Astrocyte (in vitro differentiated cells and primary cell): ENCODE data around the gene ATP5F1D. TPM values are rescaled to one million over a fixed set of nuclear protein-coding genes. Genes with fewer than 3 reads are reported as not detected.

Source experiments
- DNase-seq: peaks from one replicate; pipeline ENCODE4 v3.0.0-alpha.2; 2010; ENCODE audit warnings: low read depth
- FAIRE-seq: peaks from 2 replicates; lab custom pipeline; 2011; peaks lifted over from hg19 to GRCh38; lab: Jason Lieb, UNC
- H2AFZ ChIP-seq: 2 replicates; pipeline ENCODE4 v1.6.0; 2012; ENCODE audit warnings: low read depth, low read length, inconsistent platforms
- H3K27ac ChIP-seq: 2 replicates; pipeline ENCODE4 v1.5.1; 2011; ENCODE audit warnings: low read depth, low read length, inconsistent platforms
- H3K27me3 ChIP-seq: 2 replicates; pipeline ENCODE4 v1.6.0; 2011; ENCODE audit warnings: low read length, inconsistent platforms; ENCODE audit not compliant: insufficient read depth
- H3K36me3 ChIP-seq: 2 replicates; pipeline ENCODE4 v1.5.1; 2011; ENCODE audit warnings: low read length, inconsistent platforms; ENCODE audit not compliant: insufficient read depth
- H3K4me1 ChIP-seq: 2 replicates; pipeline ENCODE4 v1.5.1; 2011; ENCODE audit warnings: low read length, inconsistent platforms; ENCODE audit not compliant: insufficient read depth
- H3K4me2 ChIP-seq: 2 replicates; pipeline ENCODE4 v1.6.0; 2012; ENCODE audit warnings: low read length, inconsistent platforms
- H3K4me3 ChIP-seq: 2 replicates; pipeline ENCODE4 v1.5.1; 2011; ENCODE audit warnings: low read depth, mild to moderate bottlenecking, low read length, inconsistent platforms; ENCODE audit not compliant: insufficient read depth
- H3K79me2 ChIP-seq: 2 replicates; pipeline ENCODE4 v1.6.0; 2012; ENCODE audit warnings: mild to moderate bottlenecking, low read length, inconsistent platforms; ENCODE audit not compliant: insufficient read depth
- H3K9ac ChIP-seq: 2 replicates; pipeline ENCODE4 v1.6.0; 2012; ENCODE audit warnings: mild to moderate bottlenecking, low read length, inconsistent platforms
- H3K9me3 ChIP-seq: 2 replicates; pipeline ENCODE4 v1.5.1; 2012; ENCODE audit warnings: low read depth, mild to moderate bottlenecking, low read length, inconsistent platforms; ENCODE audit not compliant: insufficient read depth
- H4K20me1 ChIP-seq: 2 replicates; pipeline ENCODE4 v1.6.0; 2012; ENCODE audit warnings: low read length, inconsistent platforms; ENCODE audit not compliant: insufficient read depth
- H3K27ac Mint-ChIP-seq: one replicate; pipeline ENCODE4 v1.8.0; 2021; ENCODE audit warnings: mild to moderate bottlenecking, mixed read lengths; ENCODE audit not compliant: unreplicated experiment
- H3K27me3 Mint-ChIP-seq: one replicate; pipeline ENCODE4 v1.8.0; 2021; ENCODE audit warnings: low read depth, mixed read lengths; ENCODE audit not compliant: unreplicated experiment
- H3K36me3 Mint-ChIP-seq: one replicate; pipeline ENCODE4 v1.8.0; 2021; ENCODE audit warnings: low read depth, mixed read lengths; ENCODE audit not compliant: unreplicated experiment
- H3K4me1 Mint-ChIP-seq: one replicate; pipeline ENCODE4 v1.8.0; 2021; ENCODE audit warnings: low read depth, mixed read lengths; ENCODE audit not compliant: unreplicated experiment
- H3K4me3 Mint-ChIP-seq: one replicate; pipeline ENCODE4 v1.8.0; 2021; ENCODE audit warnings: mild to moderate bottlenecking, moderate library complexity, mixed read lengths; ENCODE audit not compliant: unreplicated experiment
- H3K9me3 Mint-ChIP-seq: one replicate; pipeline ENCODE4 v1.8.0; 2021; ENCODE audit warnings: mild to moderate bottlenecking, mixed read lengths; ENCODE audit not compliant: unreplicated experiment
- EZH2 ChIP-seq: IDR thresholded peaks from 2 replicates; pipeline ENCODE4 v1.6.1; 2012; ENCODE audit warnings: mild to moderate bottlenecking, low read length, inconsistent platforms; ENCODE audit not compliant: insufficient read depth
- total RNA-seq: library from RNA; stranded (reverse); gene quantifications from 2 replicates; pipeline ENCODE4 v1.2.1, GENCODE V29; 2021
- TF ChIP-seq, protein P1 (sequence below): IDR thresholded peaks from 2 replicates; pipeline ENCODE4 v1.5.1; 2011; ENCODE audit warnings: low read depth, mild to moderate bottlenecking, inconsistent platforms, low read length, moderate library complexity; ENCODE audit not compliant: insufficient read depth

Gene ATP5F1D
- total RNA-seq, 1 donor from 2014 or later, result 154 TPM

DNA sequence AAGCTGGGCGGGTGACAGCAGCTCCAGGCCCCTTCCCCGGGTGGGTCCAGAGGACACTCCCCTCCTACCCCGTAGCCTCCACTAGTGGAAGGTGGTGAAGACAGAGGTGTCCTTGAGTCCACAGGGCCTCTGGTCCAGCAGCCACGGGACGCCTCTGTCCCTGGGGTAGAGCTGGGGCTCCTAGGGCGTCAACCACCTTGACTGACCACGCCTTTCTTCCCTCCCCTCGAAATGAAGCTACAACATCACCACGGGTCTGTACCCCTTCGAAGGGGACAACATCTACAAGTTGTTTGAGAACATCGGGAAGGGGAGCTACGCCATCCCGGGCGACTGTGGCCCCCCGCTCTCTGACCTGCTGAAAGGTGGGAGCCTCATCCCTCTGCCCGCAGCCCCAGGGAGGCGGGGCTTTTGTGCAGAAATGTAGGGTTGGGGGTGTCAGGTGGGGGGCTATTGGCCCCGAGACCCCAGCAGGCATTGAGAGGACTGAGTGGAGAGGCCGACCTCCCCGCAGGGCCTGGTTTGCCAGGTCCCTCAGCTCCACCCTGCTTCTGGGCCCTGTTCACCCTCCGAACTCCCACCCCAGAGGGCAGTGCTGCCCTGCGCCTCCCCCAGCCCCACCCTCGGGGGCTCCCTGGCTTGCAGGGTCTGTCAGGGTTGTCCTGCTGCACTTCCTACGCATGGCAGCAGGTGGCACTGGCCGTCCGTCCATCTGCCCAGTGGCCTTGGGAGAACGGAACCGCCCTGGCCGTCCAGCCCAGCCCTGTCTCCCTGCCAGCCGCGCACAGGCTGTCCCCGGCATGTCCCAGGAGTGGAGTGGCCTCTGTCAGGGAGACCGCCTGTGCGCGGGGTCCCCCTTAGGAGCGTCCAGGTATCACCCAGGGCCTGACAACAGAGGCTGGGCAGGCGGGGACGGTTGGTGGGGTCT is 20.3 kb upstream of the ATP5F1D start:
- H3K27ac Mint-ChIP-seq, result no peak overlapping the region
- H3K9me3 Mint-ChIP-seq, result no peaks in the 10 kb centered on the region
- peaks cover 3% of the 10 kb centered on the region for H3K4me1 Mint-ChIP-seq
- H3K27me3 ChIP-seq, result no peaks in the 10 kb centered on the region
- TF ChIP-seq EZH2, result no peak
- TF ChIP-seq, protein P1, sequence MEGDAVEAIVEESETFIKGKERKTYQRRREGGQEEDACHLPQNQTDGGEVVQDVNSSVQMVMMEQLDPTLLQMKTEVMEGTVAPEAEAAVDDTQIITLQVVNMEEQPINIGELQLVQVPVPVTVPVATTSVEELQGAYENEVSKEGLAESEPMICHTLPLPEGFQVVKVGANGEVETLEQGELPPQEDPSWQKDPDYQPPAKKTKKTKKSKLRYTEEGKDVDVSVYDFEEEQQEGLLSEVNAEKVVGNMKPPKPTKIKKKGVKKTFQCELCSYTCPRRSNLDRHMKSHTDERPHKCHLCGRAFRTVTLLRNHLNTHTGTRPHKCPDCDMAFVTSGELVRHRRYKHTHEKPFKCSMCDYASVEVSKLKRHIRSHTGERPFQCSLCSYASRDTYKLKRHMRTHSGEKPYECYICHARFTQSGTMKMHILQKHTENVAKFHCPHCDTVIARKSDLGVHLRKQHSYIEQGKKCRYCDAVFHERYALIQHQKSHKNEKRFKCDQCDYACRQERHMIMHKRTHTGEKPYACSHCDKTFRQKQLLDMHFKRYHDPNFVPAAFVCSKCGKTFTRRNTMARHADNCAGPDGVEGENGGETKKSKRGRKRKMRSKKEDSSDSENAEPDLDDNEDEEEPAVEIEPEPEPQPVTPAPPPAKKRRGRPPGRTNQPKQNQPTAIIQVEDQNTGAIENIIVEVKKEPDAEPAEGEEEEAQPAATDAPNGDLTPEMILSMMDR, result peak; percentile 40
- no peak overlapping the region for H3K4me2 ChIP-seq
- no peak overlapping the region for H3K9ac ChIP-seq
- H3K4me3 Mint-ChIP-seq, result no peak overlapping the region
- H3K4me1 ChIP-seq, result peaks cover 8% of the 10 kb centered on the region
- H3K36me3 ChIP-seq, result no peaks in the 10 kb centered on the region
- no peaks in the 10 kb centered on the region for H3K36me3 Mint-ChIP-seq
- FAIRE-seq, result no peak
- no peak overlapping the region for H3K27ac ChIP-seq
- H3K79me2 ChIP-seq, result peaks cover 41% of the 10 kb centered on the region
- H3K9me3 ChIP-seq, result no peaks in the 10 kb centered on the region
- DNase-seq, result no peak
- no peak overlapping the region for H3K4me3 ChIP-seq
- H4K20me1 ChIP-seq, result peaks cover 87% of the 10 kb centered on the region
- no peaks in the 10 kb centered on the region for H3K27me3 Mint-ChIP-seq
- H2AFZ ChIP-seq, result no peak overlapping the region

DNA sequence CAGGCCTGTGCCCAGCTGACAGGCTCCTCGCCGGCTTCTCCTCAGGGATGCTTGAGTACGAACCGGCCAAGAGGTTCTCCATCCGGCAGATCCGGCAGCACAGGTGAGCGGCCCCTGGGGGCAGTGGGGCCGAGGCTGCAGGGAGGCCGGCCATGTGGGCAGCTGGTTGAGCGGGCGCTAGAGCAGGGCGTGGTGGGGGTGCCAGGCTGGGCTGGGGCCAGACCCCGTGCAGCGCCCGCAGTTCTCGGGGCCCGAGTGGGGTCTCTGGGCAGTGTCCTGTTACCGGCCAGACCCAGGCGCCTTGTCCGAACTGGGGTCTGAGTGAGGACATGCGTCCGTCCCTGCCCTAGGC is 19.7 kb upstream of the ATP5F1D start:
- Histone ChIP-seq H4K20me1 (peaks cover 81% of the 10 kb centered on the region), H3K4me1 (peaks cover 2% of the 10 kb centered on the region), H2AFZ (no peak overlapping the region), H3K79me2 (peaks cover 37% of the 10 kb centered on the region), H3K36me3 (no peaks in the 10 kb centered on the region), H3K4me2 (no peak overlapping the region), H3K27me3 (no peaks in the 10 kb centered on the region), H3K27ac (no peak overlapping the region), H3K4me3 (no peak overlapping the region), H3K9me3 (no peaks in the 10 kb centered on the region), H3K9ac (no peak overlapping the region)
- Mint-ChIP-seq H3K27ac (no peak overlapping the region), H3K4me1 (no peaks in the 10 kb centered on the region), H3K9me3 (no peaks in the 10 kb centered on the region), H3K36me3 (no peaks in the 10 kb centered on the region), H3K4me3 (no peak overlapping the region), H3K27me3 (no peaks in the 10 kb centered on the region)
- FAIRE-seq, result no peak
- DNase-seq, result no peak
- TF ChIP-seq, protein P1, result no peak
- TF ChIP-seq EZH2, result no peak

DNA sequence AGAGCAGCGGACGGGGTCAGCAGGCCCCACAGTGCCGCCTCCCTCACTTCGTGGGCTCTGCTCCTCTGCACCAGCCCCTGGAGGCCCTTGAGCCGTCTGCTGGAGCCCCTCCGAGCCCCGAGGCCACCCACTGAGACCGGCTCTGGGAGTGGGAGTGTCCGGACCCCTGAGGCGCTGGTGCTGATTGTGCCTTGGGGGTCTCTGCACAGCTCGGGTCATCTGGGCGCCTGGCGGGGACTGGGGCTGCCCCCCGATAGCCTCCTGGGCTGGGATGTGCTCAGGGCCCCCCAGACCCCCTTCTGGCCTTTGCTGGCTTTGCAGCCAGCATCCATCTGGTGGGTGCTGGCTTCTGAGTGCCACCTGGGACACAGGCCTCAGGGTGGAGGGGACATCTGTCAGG is 19.2 kb upstream of the ATP5F1D start:
- H3K27me3 ChIP-seq, result no peaks in the 10 kb centered on the region
- no peak overlapping the region for H2AFZ ChIP-seq
- H3K4me2 ChIP-seq, result no peak overlapping the region
- peaks cover 32% of the 10 kb centered on the region for H3K79me2 ChIP-seq
- no peaks in the 10 kb centered on the region for H3K4me1 ChIP-seq
- H3K9me3 Mint-ChIP-seq, result no peaks in the 10 kb centered on the region
- no peak overlapping the region for H3K27ac ChIP-seq
- FAIRE-seq, result no peak
- no peak overlapping the region for H3K4me3 Mint-ChIP-seq
- H3K4me3 ChIP-seq, result no peak overlapping the region
- no peak for TF ChIP-seq EZH2
- TF ChIP-seq, protein P1, result no peak
- no peaks in the 10 kb centered on the region for H3K36me3 Mint-ChIP-seq
- no peaks in the 10 kb centered on the region for H3K27me3 Mint-ChIP-seq
- no peak overlapping the region for H3K9ac ChIP-seq
- no peak overlapping the region for H3K27ac Mint-ChIP-seq
- no peaks in the 10 kb centered on the region for H3K9me3 ChIP-seq
- H3K4me1 Mint-ChIP-seq, result no peaks in the 10 kb centered on the region
- H3K36me3 ChIP-seq, result no peaks in the 10 kb centered on the region
- no peak for DNase-seq
- H4K20me1 ChIP-seq, result peaks cover 76% of the 10 kb centered on the region
